ENCODE measurements around the gene TICRR. TPM values are rescaled to one million over a fixed set of nuclear protein-coding genes. Genes with fewer than 3 reads are reported as not detected.

TICRR gene
- total and polyA plus RNA-seq, 2 of the 8 experiments (the other 6 are each of a cell fraction or from before 2014, with no cell fraction given) = 13.1 to 34.8 TPM

GRCh38 chr15:89593018-89593417 lies 17.7 kb downstream of the TICRR start:
- H4K8ac ChIP-seq (ENCODE audit: extremely low read depth, insufficient read depth, low read length) = no peak overlapping the region
- no peak overlapping the region for H3K14ac ChIP-seq (ENCODE audit: insufficient read length)
- H2AFZ ChIP-seq (ENCODE audit: low read length) = no peak overlapping the region
- no peak overlapping the region for H3K56ac ChIP-seq (replicated peaks; ENCODE audit: insufficient read length, low read depth, low read length)
- no peak overlapping the region for H3K23ac ChIP-seq (ENCODE audit: insufficient read length)
- no peak overlapping the region for H3K27ac ChIP-seq (ENCODE audit: low read depth, low read length)
- no peak overlapping the region for H4K91ac ChIP-seq (replicated peaks; ENCODE audit: insufficient read length, low read length)
- WGBS, 2 experiments (ENCODE audit: extremely low coverage in 1 of 2, insufficient coverage in 1 of 2, insufficient read length in 1 of 2, insufficient replicate concordance in 2 of 2, low coverage in 1 of 2, low lambda C conversion rate in 2 of 2, missing lambda C conversion rate in 1 of 2) = 94% methylated on average over 4 of the region's 4 CpGs; no CpG with 5 or more reads in 1 of the 2 experiments
- no peak for DNase-seq (ENCODE audit: low read depth in 1 of 2, low spot score in 2 of 2)
- no peak overlapping the region for H2BK15ac ChIP-seq (ENCODE audit: low read length)
- H2AK5ac ChIP-seq (ENCODE audit: low read depth, low read length) = no peak overlapping the region
- POLR2A ChIA-PET (ENCODE audit: partially characterized antibody) = no interaction called here
- no peak for FAIRE-seq
- no peak overlapping the region for H2BK5ac ChIP-seq (ENCODE audit: low read depth, low read length)
- peaks cover 5% of the 10 kb centered on the region for H3K79me1 ChIP-seq (ENCODE audit: low read depth, low read length)
- no peak overlapping the region for H2BK20ac ChIP-seq (ENCODE audit: low read length)
- CTCF ChIA-PET (ENCODE audit: partially characterized antibody) = interaction anchor here (0.5 to 1.6 kb wide), 4 partner anchors 55 to 1075 kb away, joined by 3 to 5 read pairs (median 4); no protein-coding TSS in a partner anchor
- no peak overlapping the region for H3K9ac ChIP-seq (replicated peaks in 1 of 4; ENCODE audit: extremely low read depth in 1 of 4, low read depth in 3 of 4, low read length in 3 of 4)
- no peak overlapping the region for H3K4ac ChIP-seq (replicated peaks; ENCODE audit: insufficient read length, low read depth, low read length)
- no peak overlapping the region for H4K5ac ChIP-seq (ENCODE audit: insufficient read length, low read depth, low read length)
- no peak overlapping the region for H2BK12ac ChIP-seq (ENCODE audit: low read depth, low read length)
- peaks cover 3 to 4% of the 10 kb centered on the region in 2 experiments for H4K20me1 ChIP-seq (replicated peaks in 1 of 2; ENCODE audit: control insufficient read depth in 1 of 2, insufficient read depth in 2 of 2, low read length in 2 of 2)
- H3K4me3 ChIP-seq (ENCODE audit: extremely low read depth in 1 of 4, insufficient read depth in 2 of 4, low read depth in 3 of 4, low read length in 4 of 4) = no peak overlapping the region
- peaks cover 0 to 7% of the 10 kb centered on the region in 2 experiments; a peak in 2 of 4 replicates for H3K79me2 ChIP-seq (ENCODE audit: control insufficient read depth in 1 of 2, insufficient read depth in 2 of 2, low read length in 2 of 2)
- TF ChIP-seq EGR1 (IDR thresholded peaks at IDR 0.05; ENCODE audit: borderline replicate concordance, low read depth, low read length) (no peak), SP4 (IDR thresholded peaks at IDR 0.05; ENCODE audit: low read length) (no peak)
- no peaks in the 10 kb centered on the region for H3K9me3 ChIP-seq (ENCODE audit: insufficient read depth in 2 of 2, low read depth in 1 of 2, low read length in 1 of 2)
- H3K36me3 ChIP-seq (ENCODE audit: control insufficient read depth in 2 of 4, insufficient read depth in 4 of 4, low read length in 3 of 4) = peaks cover 28 to 88% (median 68%) of the 10 kb centered on the region in 4 experiments
- H3K4me2 ChIP-seq (ENCODE audit: insufficient read depth in 1 of 2, low read depth in 2 of 2, low read length in 2 of 2) = no peak overlapping the region
- H3K4me1 ChIP-seq (replicated peaks in 1 of 4; ENCODE audit: control insufficient read depth in 3 of 4, insufficient read depth in 4 of 4, low read length in 3 of 4) = no peaks in the 10 kb centered on the region
- H3K18ac ChIP-seq (ENCODE audit: extremely low read depth, low read length) = no peak overlapping the region
- no peaks in the 10 kb centered on the region for H3K27me3 ChIP-seq (replicated peaks in 1 of 4; ENCODE audit: control insufficient read depth in 3 of 4, extremely low read depth in 1 of 4, insufficient read depth in 3 of 4, low read length in 3 of 4)
- no peak overlapping the region for H2BK120ac ChIP-seq (replicated peaks; ENCODE audit: low read depth, low read length)
- H3K23me2 ChIP-seq (ENCODE audit: low read depth, low read length) = no peaks in the 10 kb centered on the region; the same call in 1 of the 2 replicates
